HCT116 (cell line): ENCODE results near the gene STRA8.
"Not testable (repeated sequence)": the region's sequence is repeated elsewhere in the genome, so short reads cannot be mapped to it uniquely, and the experiment has no call there.

ENCODE experiments used
- CTCF ChIP-seq, 3 experiments: fragments of 200-600 bp in 1 of 3; sonication (generic) in 1 of 3; IDR thresholded peaks in 2 of 3; conservative IDR thresholded peaks in 1 of 3; 2 replicates each; pipeline ENCODE4 v1.5.1; 2012 to 2017; ENCODE audit warnings: low read depth in 2 of 3, low read length in 2 of 3, antibody characterized with exemption in 1 of 3, borderline replicate concordance in 1 of 3, control low read depth in 1 of 3, mild to moderate bottlenecking in 1 of 3, mixed read lengths in 1 of 3, mixed run types in 1 of 3, moderate library complexity in 1 of 3; ENCODE audit not compliant: insufficient read depth in 1 of 3
- EGR1 ChIP-seq: IDR thresholded peaks from 2 replicates; pipeline ENCODE4 v1.6.1; 2012; ENCODE audit warnings: low read depth
- ELF1 ChIP-seq: IDR thresholded peaks from 2 replicates; pipeline ENCODE4 v1.6.1; 2012; ENCODE audit warnings: low read depth, borderline replicate concordance
- EZH2 ChIP-seq: fragments of 200-600 bp; sonication (generic); IDR thresholded peaks from 2 replicates; pipeline ENCODE4 v1.6.1; 2017; ENCODE audit warnings: antibody characterized with exemption, mixed run types
- EZH2phosphoT487 ChIP-seq: fragments of 200-600 bp; IDR thresholded peaks from 2 replicates; pipeline ENCODE4 v1.6.1; 2018; ENCODE audit warnings: antibody characterized with exemption, borderline replicate concordance
- JUND ChIP-seq: IDR thresholded peaks from 2 replicates; pipeline ENCODE4 v1.6.1; 2012
- POLR2A ChIP-seq: IDR thresholded peaks from 2 replicates; pipeline ENCODE4 v1.7.0; 2011; ENCODE audit warnings: borderline replicate concordance; ENCODE audit not compliant: insufficient read depth, insufficient read length; ENCODE audit errors: extremely low read depth
- POLR2AphosphoS5 ChIP-seq: IDR thresholded peaks from 2 replicates; pipeline ENCODE4 v1.6.1; 2011; ENCODE audit warnings: mild to moderate bottlenecking, low read depth, low read length, moderate library complexity
- RAD21 ChIP-seq: IDR thresholded peaks from 2 replicates; pipeline ENCODE4 v1.6.1; 2012; ENCODE audit warnings: low read depth, mild to moderate bottlenecking
- SIN3A ChIP-seq: IDR thresholded peaks from 2 replicates; pipeline ENCODE4 v1.6.1; 2012; ENCODE audit warnings: low read depth
- TCF7L2 ChIP-seq: IDR thresholded peaks from 2 replicates; pipeline ENCODE4 v1.7.0; 2011; ENCODE audit warnings: borderline replicate concordance, inconsistent platforms; ENCODE audit not compliant: insufficient read depth, insufficient read length; ENCODE audit errors: extremely low read depth
- ZFX ChIP-seq: fragments of 450-650 bp; IDR thresholded peaks from 2 replicates; pipeline ENCODE4 v1.6.1; 2017

GRCh38 chr7:135234095-135234494 is 457 bp downstream of the STRA8 start:
- TF ChIP-seq ELF1; ZFX; CTCF (IDR thresholded peaks at IDR 0.05 in 2 of 3, conservative IDR thresholded peaks at IDR 0.05 in 1 of 3; ENCODE audit: borderline replicate concordance in 1 of 3, insufficient read depth in 1 of 3, low read depth in 2 of 3, low read length in 2 of 3); EGR1; TCF7L2; POLR2A; SIN3A; POLR2AphosphoS5; JUND; EZH2; RAD21; EZH2phosphoT487: not testable (repeated sequence)
